Cerebellar nuclear complex (tissue), 1 donor: ENCODE results near the gene IL7R.

Source experiments
- DNase-seq, 2 experiments: peaks; one replicate each; lab custom pipeline; 2025; lab: John Stamatoyannopoulos, UW

The IL7R gene

GRCh38 chr5:35904443-35905132 is 47.9 kb downstream of the IL7R start:
- no peak for DNase-seq

GRCh38 chr5:35908228-35908627 is 51.5 kb downstream of the IL7R start:
- no peak for DNase-seq

- DNase-seq: no peak
Observed at GRCh38 chr5:35908814-35909213, 52.1 kb downstream of the IL7R start.

GRCh38 chr5:35919191-35919590 is 62.5 kb downstream of the IL7R start:
- no peak for DNase-seq

GRCh38 chr5:35920890-35921289 is 64.2 kb downstream of the IL7R start:
- DNase-seq: no peak

- DNase-seq: no peak
Observed at GRCh38 chr5:35921930-35922329, 65.2 kb downstream of the IL7R start.

- no peak for DNase-seq
Observed at GRCh38 chr5:35922468-35922867, 65.8 kb downstream of the IL7R start.

GRCh38 chr5:35924122-35924949 is 67.6 kb downstream of the IL7R start:
- no peak for DNase-seq

- DNase-seq: no peak
Observed at GRCh38 chr5:35924950-35925722, 68.4 kb downstream of the IL7R start.

GRCh38 chr5:35926389-35927051 is 69.8 kb downstream of the IL7R start:
- DNase-seq: no peak
